Gastroesophageal sphincter (tissue), 3 donors: ENCODE data around the gene FBXO17.

Experiments used
- POLR2A ChIP-seq, 2 donors: fragments of 450-650 bp; IDR thresholded peaks; one replicate each; pipeline ENCODE4 v1.6.1; 2017; ENCODE audit warnings: antibody characterized with exemption in 2 of 2, mild to moderate bottlenecking in 2 of 2, moderate library complexity in 1 of 2
- TF ChIP-seq, protein P1 (sequence below), 4 experiments: fragments of 200-600 bp in 2 of 4; fragments of 450-650 bp in 2 of 4; sonication (generic) in 1 of 4; IDR thresholded peaks; one replicate each; pipeline ENCODE4 v1.5.1; 2017 to 2019; ENCODE audit warnings: antibody characterized with exemption in 4 of 4, mild to moderate bottlenecking in 2 of 4, moderate library complexity in 2 of 4

DNA sequence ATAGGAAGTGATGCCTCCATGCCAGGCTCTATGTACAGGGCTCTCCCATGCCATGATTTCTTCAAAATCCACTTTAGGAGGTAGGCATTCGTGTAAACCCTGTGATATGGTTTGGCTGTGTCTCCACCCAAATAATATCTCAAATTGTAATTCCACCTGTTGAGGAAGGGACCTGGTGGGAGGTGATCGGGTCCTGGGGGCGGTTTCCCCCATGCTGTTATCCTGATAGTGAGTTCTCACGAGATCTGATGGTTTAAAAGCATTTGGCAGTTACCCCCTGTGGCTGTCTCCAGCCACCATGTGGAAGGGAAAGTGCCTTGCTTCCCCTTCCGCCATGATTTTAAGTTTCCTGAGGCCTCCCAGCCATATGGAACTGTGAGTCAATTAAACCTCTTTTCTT, 53.1 kb downstream of the FBXO17 start:
- no peak for TF ChIP-seq POLR2A (IDR thresholded peaks at IDR 0.05)
- TF ChIP-seq, protein P1, sequence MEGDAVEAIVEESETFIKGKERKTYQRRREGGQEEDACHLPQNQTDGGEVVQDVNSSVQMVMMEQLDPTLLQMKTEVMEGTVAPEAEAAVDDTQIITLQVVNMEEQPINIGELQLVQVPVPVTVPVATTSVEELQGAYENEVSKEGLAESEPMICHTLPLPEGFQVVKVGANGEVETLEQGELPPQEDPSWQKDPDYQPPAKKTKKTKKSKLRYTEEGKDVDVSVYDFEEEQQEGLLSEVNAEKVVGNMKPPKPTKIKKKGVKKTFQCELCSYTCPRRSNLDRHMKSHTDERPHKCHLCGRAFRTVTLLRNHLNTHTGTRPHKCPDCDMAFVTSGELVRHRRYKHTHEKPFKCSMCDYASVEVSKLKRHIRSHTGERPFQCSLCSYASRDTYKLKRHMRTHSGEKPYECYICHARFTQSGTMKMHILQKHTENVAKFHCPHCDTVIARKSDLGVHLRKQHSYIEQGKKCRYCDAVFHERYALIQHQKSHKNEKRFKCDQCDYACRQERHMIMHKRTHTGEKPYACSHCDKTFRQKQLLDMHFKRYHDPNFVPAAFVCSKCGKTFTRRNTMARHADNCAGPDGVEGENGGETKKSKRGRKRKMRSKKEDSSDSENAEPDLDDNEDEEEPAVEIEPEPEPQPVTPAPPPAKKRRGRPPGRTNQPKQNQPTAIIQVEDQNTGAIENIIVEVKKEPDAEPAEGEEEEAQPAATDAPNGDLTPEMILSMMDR (IDR thresholded peaks at IDR 0.05), result no peak
